Measurements from ENCODE around the gene FAM163A.

The FAM163A gene

GRCh38 chr1:179750630-179751029 lies 7.5 kb downstream of the FAM163A start:
- DNase-seq (ENCODE audit: low read depth in 3 of 3, low spot score in 1 of 3): no peak

- no peak for DNase-seq (ENCODE audit: low read depth in 3 of 3, low spot score in 1 of 3)
Observed at GRCh38 chr1:179753061-179753460, 10.0 kb downstream of the FAM163A start.

- DNase-seq (ENCODE audit: low read depth in 3 of 3, low spot score in 1 of 3): no peak
Observed at GRCh38 chr1:179754041-179754624, 11.0 kb downstream of the FAM163A start.

GRCh38 chr1:179757933-179758332 lies 14.8 kb downstream of the FAM163A start:
- no peak for DNase-seq (ENCODE audit: low read depth in 3 of 3, low spot score in 1 of 3)

- no peak for DNase-seq (ENCODE audit: low read depth in 3 of 3, low spot score in 1 of 3)
Observed at GRCh38 chr1:179760521-179760920, 17.4 kb downstream of the FAM163A start.

GRCh38 chr1:179761296-179761695 lies 18.2 kb downstream of the FAM163A start:
- no peak for DNase-seq (ENCODE audit: low read depth in 3 of 3, low spot score in 1 of 3)

- DNase-seq (ENCODE audit: low read depth in 3 of 3, low spot score in 1 of 3): no peak
Observed at GRCh38 chr1:179761846-179762640, 19.0 kb downstream of the FAM163A start.

- no peak for DNase-seq (ENCODE audit: low read depth in 3 of 3, low spot score in 1 of 3)
Observed at GRCh38 chr1:179767177-179767581, 24.1 kb downstream of the FAM163A start.

- DNase-seq (ENCODE audit: low read depth in 3 of 3, low spot score in 1 of 3): no peak
Observed at GRCh38 chr1:179767996-179768395, 24.9 kb downstream of the FAM163A start.

- DNase-seq (ENCODE audit: low read depth in 3 of 3, low spot score in 1 of 3): no peak
Observed at GRCh38 chr1:179770887-179771502, 27.9 kb downstream of the FAM163A start.

- DNase-seq (ENCODE audit: low read depth in 3 of 3, low spot score in 1 of 3): no peak
Observed at GRCh38 chr1:179773264-179773663, 30.2 kb downstream of the FAM163A start.

GRCh38 chr1:179774000-179774399 lies 30.9 kb downstream of the FAM163A start:
- no peak for DNase-seq (ENCODE audit: low read depth in 3 of 3, low spot score in 1 of 3)

GRCh38 chr1:179774566-179774965 lies 31.5 kb downstream of the FAM163A start:
- no peak for DNase-seq (ENCODE audit: low read depth in 3 of 3, low spot score in 1 of 3)

GRCh38 chr1:179775009-179775408 lies 31.9 kb downstream of the FAM163A start:
- no peak for DNase-seq (ENCODE audit: low read depth in 3 of 3, low spot score in 1 of 3)

- DNase-seq (ENCODE audit: low read depth in 3 of 3, low spot score in 1 of 3): no peak
Observed at GRCh38 chr1:179776831-179777230, 33.7 kb downstream of the FAM163A start.

GRCh38 chr1:179777731-179778130 lies 34.6 kb downstream of the FAM163A start:
- no peak for DNase-seq (ENCODE audit: low read depth in 3 of 3, low spot score in 1 of 3)

GRCh38 chr1:179779645-179780272 lies 36.7 kb downstream of the FAM163A start:
- no peak for DNase-seq (ENCODE audit: low read depth in 3 of 3, low spot score in 1 of 3)

GRCh38 chr1:179781962-179782361 lies 38.9 kb downstream of the FAM163A start:
- DNase-seq (ENCODE audit: low read depth in 3 of 3, low spot score in 1 of 3): no peak

GRCh38 chr1:179785031-179785431 lies 41.9 kb downstream of the FAM163A start:
- DNase-seq (ENCODE audit: low read depth in 3 of 3, low spot score in 1 of 3): no peak

GRCh38 chr1:179785728-179786127 lies 42.6 kb downstream of the FAM163A start:
- DNase-seq (ENCODE audit: low read depth in 3 of 3, low spot score in 1 of 3): no peak

GRCh38 chr1:179786815-179787685 lies 44.0 kb downstream of the FAM163A start:
- DNase-seq (ENCODE audit: low read depth in 3 of 3, low spot score in 1 of 3): no peak

All from stimulated activated CD4-positive, alpha-beta T cell treated with anti-CD3 and anti-CD28 coated beads, TNF-alpha, amount 100 ng/mL, for 1 hour (primary cell).